Activated CD4-positive, CD25-positive, alpha-beta regulatory T cell treated with anti-CD3 and anti-CD28 coated beads, Interleukin-2, amount 50 U/mL, for 72 hours (primary cell): ENCODE results near the gene TTC33.
"Not testable (repeated sequence)": the region's sequence is repeated elsewhere in the genome, so short reads cannot be mapped to it uniquely, and the experiment has no call there.

Experiments used
- DNase-seq: peaks from one replicate; pipeline ENCODE4 v3.0.0; 2021

The TTC33 gene, protein sequence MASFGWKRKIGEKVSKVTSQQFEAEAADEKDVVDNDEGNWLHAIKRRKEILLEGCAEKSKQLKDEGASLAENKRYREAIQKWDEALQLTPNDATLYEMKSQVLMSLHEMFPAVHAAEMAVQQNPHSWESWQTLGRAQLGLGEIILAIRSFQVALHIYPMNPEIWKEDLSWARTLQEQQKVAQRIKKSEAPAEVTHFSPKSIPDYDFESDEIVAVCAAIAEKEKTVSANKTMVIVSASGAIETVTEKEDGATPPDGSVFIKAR

DNA sequence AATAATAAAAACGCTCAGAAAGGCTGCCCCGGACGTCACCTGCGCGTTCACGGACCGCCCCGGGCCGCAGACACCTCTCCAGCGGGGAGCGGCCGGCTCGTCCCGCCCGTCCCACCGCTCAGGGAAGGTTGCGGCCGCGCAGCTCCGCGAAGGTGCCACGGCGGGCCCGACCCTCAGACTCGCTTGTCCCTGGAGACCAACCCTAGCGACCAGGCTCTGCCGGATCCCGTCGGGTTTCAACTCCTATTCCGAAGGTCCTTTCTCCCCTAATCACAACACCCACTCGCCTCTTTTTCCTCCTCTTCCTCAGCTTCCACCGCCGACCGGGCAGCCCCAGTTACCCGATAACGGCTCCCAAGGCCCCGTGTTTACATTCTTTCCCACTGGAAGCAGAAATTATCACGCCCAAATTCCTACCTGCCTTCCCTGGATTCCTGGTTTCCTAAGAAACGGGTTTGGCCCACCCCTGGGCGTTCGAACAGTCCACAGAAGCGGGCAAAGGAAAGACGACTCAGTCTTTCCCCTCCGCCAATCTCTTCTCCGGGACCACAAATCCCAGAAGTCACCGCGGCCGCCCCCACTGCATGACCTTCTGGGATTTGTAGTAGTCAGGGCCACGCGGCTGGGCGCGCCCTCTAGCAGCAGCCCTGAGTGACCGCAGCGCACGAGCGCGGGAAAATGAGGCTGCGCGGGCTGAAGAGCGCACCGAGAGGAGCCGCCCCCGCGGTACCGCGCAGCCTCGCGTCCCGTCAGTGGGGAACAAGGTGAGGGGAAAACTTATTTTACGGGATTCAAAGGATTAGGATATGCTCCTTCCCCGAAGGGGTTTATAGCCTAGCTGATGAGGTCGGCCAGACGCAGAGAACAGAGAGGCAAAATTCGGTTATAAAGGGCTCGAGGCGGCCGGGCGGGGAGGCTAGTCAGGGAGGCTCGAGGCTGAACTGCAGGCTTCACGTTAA is at the start of gene TTC33:
Gene TTC33, minus strand, starts transcription at position 555 of the 959 bp plus-strand sequence. CDS start 8,943 bp downstream, outside the sequence.
- DNase-seq = peak; percentile 88

DNA sequence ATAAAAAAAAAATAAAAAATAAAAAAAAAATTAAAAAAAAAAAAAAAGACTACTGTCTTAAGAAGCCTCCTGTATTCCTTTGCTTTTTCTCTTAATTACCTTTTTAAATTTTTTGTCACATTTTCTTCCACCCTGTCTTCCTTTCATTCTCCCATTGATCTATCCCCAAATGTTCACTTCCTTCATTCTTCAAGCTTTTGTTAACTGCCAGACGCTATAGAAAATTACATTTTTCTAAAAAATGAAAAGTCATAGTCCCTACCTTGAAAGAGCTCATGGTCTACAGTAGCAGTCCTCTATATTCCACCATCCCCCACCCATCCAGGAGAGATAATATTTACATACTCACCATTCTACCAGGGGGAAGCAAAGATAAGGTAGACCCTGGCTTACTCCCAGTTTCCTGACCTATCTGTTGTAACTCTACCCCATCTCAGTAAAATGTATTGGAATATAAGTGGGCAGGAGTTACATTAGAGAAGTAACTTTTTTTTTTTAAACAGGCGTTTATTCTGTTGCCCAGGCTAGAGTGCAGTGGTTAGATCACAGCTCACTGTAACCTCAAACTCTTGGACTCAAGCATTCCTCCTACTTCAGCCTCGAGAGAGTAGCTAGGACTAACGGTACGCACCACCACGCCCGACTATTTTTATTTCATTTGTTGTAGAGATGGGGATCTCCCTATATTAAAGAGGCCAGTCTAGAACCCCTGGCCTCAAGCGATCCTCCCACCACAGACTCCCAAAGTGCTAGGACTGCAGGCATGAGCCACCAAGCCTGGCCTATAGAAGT is 46.2 kb upstream of the TTC33 start:
- DNase-seq = no peak

DNA sequence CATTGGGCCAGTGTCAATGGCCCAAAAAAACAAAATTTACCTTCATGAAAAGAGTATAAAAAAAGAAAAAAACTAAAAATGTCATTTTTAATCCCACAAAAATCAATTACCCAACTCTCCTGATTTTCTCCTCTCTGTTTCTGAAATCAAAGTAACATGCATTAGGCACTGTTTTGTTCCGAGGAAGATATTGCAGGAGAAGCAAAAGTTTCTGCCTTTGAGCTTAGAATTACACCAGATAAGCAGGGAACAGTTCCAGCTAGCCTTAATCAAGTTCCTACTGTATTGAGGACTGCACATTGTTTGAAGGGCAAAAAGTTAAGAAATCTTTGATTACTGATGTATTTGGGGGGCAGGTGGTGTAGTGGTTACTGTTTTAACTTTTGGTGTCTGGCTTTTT is 43.5 kb upstream of the TTC33 start:
- DNase-seq = no peak

DNA sequence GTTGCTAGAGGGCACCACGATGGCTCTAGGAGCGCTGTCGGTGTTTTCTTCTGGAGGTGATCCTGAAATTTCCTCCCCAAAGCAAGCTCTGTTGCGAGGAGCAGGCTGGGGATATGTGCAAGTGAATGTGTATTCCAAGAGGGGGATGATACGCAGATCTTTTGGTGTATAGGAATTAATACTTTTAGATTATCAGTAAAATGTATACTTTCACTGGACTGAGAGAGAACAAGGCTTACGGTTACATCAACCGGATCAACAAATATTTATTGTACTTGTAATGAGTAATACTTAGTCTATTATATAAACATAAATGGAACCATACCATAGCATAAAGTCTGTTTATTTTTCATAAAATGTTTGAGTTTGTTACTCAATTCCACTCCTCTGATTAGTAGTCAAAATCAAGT is 43.0 kb upstream of the TTC33 start:
- no peak for DNase-seq

DNA sequence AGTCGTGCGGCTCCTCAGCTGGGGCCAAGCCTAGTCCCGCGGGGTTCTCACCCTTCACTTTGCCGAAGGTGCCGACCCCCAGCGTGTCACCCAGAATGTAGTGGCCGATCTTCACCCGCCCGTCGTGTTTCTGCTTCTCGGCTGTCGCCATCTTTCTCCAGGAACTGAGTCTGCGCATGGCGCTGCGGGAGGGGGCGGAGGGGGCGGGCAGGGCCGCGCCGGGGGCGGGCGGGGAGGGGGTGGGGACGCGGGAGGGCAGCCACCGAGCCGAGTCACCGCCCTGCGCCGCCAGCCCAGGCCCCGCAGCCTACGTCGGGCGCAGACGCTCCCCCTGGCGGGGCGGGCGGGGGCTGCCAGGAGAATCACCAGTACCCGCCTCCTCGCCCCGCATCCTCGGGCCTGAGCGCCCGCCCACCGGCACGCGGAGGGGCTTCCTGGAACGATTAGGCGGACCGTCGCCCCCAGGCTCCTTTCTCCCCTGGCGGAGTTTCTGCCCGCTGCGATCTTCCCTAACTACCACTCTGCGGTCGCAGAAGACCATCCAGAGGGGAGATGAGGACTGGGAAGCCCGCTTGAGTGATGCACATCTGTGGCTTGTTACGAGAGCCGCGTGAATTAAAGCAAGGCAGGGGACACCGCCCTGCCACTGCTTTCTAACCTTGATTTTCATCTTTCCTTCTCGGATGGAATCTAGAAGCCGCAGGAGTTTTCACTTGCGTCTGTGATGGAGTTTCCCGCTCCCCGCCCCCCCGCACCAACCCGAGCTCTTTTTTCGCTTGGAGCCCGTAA is 42.4 kb upstream of the TTC33 start, which contains the start of gene PRKAA1:
Gene PRKAA1, minus strand, starts transcription at position 363 of the 789 bp plus-strand sequence. Its CDS starts 185 bp downstream, at position 178.
- DNase-seq = peak; percentile 90

DNA sequence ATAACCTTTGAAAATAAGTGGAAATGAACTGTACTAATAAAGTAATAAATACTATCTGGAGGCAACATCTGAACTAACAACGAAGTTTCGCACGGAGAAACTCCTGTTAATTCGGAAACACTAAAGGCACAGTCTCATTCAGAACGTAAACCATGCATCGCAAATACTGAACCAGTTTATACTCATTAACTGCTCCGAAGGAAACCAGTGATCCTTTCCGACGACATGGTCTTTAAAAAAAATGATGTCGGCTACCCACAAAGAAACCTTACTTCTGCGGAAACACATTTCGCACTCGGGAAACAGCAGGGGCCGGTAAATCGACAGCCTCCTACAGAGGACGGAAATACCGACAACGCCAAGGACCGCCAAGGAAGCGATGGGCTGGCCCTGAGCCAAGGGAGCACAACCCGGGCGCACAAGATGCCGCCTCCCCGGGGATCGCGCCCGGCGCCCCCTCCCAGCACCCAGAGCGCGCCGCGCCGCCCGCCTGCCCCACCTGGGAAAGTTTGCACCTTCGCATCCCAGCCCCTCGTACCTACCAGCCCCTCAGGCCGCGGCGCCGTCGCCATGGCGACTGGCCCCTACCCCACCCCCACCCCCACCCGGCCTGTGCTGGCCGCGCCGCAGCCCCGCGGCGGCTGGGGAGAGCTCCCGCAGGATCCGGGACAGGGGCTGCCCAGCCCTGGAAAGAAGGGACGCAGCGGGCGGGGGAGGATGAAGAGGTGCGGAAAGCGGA is 41.7 kb upstream of the TTC33 start:
- peak; percentile 71 for DNase-seq

DNA sequence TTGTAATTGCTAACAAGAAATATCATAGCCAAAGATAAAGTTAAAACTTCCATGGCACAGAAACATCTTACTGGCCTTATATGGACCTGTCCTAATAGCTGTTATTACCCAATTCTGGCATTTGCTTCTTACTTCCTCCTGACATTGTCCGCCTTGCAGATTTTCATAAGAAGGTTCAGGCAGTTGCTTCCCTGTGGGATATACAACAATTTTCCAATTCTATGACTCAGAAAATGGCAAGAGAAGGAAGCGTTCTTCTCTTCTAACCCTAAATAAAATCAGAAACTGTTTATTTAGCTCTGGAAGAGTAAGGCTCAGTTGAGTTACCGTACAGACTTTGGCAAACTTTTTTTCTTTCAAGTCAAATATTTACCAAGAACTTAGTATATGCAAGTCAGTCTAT is 40.7 kb upstream of the TTC33 start:
- no peak for DNase-seq

DNA sequence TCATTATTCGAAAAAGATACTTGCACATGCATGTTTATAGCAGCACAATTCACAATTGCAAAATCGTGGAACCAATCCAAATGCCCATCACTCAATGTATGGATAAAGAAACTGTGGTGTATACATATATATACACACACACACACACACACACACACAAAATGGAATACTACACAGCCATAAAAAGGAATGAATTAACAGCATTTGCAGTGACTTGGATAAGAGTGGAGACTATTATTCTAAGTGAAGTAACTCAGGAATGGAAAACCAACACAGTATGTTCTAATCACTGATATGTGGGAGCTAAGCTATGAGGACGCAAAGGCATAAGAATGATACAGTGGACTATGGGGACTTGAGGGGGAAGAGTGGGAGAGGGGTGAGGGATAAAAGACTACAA is 39.1 kb upstream of the TTC33 start:
- not testable (repeated sequence) for DNase-seq

DNA sequence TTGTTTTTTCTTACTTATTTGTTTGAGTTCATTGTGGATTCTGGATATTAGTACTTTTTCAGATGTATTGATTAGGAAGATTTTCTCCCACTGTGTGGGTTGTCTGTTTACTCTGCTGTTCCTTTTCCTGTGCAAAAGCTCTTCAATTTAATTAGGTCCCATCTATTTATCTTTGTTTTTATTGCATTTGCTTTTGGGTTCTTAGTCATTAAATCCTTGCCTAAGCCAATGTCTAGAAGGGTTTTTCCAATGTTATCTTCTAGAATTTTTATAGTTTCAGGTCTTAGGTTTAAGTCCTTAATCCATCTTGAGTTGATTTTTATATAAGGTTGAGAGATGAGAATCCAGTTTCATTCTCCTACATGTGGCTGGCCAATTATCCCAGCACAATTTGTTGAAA is 38.6 kb upstream of the TTC33 start:
- not testable (repeated sequence) for DNase-seq

DNA sequence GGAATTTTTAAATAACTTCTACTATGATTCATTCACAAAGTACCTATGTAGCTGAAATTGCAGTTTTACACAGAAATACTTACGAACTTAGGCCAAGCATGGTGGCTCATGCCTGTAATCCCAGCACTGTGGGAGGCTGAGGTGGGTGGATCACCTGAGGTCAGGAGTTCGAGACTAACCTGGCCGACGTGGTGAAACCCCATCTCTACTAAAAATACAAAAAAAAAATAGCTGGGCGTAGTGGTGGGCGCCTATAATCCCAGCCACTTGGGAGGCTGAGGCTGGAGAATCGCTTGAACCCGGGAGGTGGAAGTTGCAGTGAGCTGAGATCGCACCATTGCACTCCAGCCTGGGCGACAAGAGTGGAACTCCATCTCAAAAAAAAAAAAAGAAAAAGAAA is 36.9 kb upstream of the TTC33 start:
- not testable (repeated sequence) for DNase-seq

DNA sequence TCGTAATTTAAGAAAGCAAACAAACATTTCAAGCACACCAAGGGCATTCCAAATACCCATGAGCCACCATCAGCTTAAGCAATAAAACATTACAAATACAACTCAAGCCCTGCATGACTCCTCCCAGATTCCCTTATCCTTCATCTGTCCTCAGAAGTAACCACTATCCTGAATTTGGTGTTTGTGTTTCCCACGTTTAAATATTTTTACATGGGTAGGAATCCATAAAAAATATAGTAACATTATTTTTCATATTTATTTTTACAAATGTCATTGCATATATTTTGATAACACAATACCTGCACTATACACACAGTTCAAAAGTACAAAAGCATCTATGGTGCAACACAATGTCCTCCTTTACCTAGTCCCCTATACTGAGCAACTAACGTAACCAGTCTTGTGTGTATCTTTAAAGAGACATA is 36.0 kb upstream of the TTC33 start:
- DNase-seq = no peak

DNA sequence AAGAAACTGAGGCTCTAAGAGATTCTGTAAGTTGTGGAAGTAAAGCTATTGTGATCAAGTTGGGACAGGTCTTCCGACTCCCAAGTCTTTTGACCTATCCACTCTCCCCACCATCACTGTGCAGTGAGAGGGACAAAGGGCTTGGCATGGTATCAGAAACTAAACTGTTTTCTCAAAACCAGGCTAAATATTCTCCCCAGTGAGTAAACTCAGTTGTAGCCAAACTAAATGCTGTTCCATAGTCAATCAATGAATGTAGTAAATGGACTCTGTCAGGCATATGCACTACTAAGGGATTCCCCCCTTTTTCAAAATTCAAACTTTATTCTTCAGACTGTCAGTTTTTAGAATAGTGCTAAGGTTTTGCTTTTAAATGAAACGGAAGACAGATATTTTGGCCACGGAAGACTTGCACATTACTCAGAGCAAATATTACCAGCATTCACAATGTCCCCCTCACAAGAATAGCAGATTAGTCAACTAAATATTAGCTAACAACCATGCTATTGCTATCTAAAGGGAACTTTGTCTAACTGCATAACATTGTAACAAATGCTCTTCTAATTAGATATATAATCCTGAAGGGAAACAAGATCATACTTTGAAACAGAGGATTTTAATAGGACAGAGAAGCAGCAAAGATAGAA is 35.3 kb upstream of the TTC33 start:
- DNase-seq = no peak

DNA sequence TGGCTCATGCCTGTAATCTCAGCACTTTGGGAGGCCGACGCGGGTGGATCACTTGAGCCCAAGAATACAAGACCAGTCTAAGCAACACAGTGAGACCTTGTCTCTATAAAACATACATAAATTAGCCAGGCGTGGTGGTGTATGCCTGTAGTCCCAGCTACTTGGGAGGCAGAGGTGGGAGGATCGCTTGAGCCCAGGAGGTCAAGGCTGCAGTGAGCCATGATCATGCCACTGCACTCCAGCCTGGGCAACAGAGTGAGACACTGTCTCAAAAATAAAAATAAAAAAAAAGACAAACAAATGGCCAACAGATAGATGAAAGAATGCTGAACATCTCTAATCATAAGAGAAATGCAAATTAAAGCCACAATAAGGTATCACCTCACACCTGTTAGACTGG is 33.2 kb upstream of the TTC33 start:
- DNase-seq = not testable (repeated sequence)

DNA sequence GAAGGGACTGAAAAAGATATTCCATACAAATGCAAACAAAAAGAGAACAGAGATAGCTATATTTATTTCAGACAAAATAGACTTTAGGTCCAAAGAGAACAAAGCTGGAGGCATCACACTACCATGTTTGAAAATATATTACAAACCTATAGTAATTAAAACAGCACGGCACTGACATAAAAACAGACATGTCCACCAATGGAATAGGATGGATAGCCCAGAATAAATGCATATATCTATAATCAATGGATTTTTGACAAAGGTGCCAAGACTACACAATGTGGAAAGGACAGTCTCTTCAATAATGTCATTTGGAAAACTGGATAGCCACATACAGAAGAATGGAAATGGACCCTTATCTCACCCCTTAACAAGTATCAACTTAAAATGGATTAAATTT is 32.2 kb upstream of the TTC33 start:
- DNase-seq = no peak

DNA sequence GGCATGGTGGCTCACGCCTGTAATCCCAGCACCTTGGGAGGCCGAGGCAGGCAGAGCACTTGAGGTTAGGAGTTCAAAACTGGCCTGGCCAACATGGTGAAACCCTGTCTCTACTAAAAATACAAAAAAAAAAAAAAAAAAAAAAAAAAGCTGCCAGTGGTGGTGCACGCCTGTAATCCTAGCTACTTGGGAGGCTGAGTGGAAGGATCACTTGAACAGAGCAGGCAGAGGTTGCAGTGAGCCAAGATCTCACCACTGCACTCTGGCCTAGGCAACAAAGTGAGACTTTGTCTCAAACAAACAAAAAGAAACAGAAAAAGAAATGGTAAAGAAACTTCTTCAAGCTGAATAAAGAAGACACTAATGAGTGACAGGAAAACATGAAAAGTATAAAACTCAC is 30.9 kb upstream of the TTC33 start:
- not testable (repeated sequence) for DNase-seq

DNA sequence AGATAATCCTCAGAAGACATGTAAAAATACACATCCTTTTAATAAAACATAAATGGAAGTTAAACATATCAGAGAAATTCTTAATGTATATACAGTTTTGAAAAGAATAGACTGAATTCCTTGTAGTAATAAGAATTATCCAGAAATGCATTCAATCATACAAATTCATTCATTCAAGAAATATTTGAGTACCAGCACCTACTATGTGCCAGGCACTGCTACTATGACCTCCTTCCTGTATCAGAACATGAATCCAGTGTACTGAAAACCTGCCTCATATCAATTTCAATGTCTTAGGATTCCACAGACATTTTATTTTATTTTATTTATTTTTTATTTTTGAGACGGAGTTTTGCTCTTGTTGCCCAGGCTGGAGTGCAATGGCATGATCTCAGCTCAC is 29.2 kb upstream of the TTC33 start:
- no peak for DNase-seq

DNA sequence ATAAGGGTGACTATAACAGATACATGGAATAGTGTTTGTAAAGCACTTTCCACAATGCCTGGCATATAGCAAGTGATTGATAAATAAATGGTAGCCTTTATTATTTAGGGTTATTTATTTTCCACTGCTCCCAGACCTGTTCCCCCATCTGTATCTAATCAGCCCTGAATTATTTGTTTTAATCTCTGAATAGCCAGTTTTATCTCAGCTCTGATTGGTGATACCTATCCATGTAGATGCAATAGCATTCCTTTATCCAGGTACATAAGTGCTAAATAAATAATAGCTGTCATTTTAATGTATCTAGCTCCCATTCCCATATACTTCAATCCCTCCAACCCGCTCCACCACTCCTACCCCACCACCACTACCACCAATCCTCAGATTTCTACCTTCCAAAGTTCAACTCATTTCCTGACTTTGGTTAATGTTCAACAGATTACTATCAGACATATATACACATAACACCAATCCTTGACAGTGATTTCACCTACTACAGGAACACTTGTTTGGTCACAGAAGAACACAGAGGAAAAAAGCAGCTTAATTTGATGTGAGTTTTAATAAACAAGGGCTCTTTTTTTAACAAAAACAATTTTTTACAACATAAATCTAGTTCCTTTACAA is 28.4 kb upstream of the TTC33 start:
- no peak for DNase-seq

DNA sequence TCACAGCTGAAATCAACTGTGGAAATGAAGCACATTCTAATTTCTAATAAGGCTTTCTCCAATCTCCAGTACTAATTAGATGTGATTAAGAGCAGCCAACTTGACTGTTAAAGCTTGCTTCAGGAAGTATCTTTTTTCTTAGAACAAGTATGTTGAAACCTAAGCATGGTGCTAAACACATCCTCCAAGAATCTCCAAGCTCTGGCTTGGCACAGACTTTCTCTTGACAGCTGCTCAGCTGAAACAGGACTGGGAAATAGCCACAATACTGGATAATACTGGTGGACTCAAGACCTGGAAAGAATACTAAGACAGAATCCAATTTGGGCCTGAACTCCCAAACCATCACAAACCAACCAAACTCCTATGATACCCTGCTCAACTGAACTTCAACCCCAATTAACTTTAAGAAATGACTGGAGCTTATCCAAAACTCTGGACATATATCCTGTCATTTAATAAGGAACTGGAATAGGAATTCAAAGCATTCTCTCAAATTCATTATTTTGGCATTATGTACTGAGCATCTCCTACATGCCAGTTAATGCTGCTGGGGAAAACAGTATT is 26.2 kb upstream of the TTC33 start:
- no peak for DNase-seq

DNA sequence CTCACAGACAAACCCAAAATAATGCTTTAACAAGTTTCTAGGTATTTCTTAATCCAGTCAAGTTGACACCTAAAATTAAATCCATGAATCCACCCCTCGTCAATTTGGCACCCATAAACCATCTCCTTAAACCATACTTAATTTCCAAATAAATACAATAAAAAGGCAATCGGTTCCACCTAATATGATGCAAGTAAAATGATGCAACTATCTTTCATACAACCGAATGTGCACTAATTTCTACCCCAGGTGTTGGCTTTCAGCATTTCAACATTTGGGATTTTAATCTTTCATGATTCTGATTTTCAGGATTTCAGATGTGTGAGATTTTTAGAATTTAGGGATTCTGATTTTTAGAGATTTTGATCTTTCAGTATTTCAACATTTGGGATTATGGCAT is 25.1 kb upstream of the TTC33 start:
- no peak for DNase-seq

DNA sequence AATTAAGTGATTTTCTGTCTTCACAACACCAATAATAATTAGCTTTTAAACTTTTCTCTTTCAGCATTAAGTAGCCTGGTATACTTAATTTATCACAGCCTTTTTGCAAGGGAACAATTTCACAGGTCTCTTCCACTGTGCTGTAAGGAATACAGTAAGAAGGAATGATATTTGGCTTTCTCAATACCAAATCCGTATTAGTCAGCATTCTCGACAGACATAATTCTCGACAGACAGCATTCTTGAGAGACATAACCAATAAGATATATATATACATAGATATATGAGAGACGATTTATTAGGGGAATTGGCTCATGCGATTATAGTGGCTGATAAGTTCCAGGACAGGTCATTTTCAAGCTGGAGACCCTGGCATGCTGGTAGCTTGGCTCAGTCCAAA is 24.4 kb upstream of the TTC33 start:
- no peak for DNase-seq
